Measurements from ENCODE around the gene C10orf90.

C10orf90 gene

GRCh38 chr10:126671402-126671975 is 996 bp upstream of the C10orf90 start:
- peaks cover under 1% of the 10 kb centered on the region for H3K27me3 Mint-ChIP-seq (ENCODE audit: low read depth)
- H3K27ac Mint-ChIP-seq, result peak overlapping the region in 1 of 3 experiments; percentile 58
- H3K36me3 Mint-ChIP-seq (ENCODE audit: low read depth), result no peaks in the 10 kb centered on the region
- TF ChIP-seq CTCF (IDR thresholded peaks at IDR 0.05; ENCODE audit: unreplicated experiment in 3 of 3), result no peak
- peaks cover 31% of the 10 kb centered on the region for H3K4me1 Mint-ChIP-seq
- no peak overlapping the region for H3K4me3 Mint-ChIP-seq
- no peaks in the 10 kb centered on the region for H3K9me3 Mint-ChIP-seq

- no peak for TF ChIP-seq CTCF (IDR thresholded peaks at IDR 0.05; ENCODE audit: unreplicated experiment in 3 of 3)
- peaks cover 4% of the 10 kb centered on the region for H3K27me3 Mint-ChIP-seq (ENCODE audit: low read depth)
- H3K4me3 Mint-ChIP-seq, result peak overlapping the region in 1 of 3 experiments; percentile 63
- peaks cover 31% of the 10 kb centered on the region for H3K4me1 Mint-ChIP-seq
- H3K36me3 Mint-ChIP-seq (ENCODE audit: low read depth), result no peaks in the 10 kb centered on the region
- H3K27ac Mint-ChIP-seq, result peak overlapping the region; percentile 58 to 86 (median 75)
- H3K9me3 Mint-ChIP-seq, result no peaks in the 10 kb centered on the region
These were observed 385 bp upstream of the C10orf90 start for GRCh38 chr10:126670895-126671261.

- Mint-ChIP-seq H3K4me3 (no peak overlapping the region), H3K27me3 (ENCODE audit: low read depth) (peaks cover 5% of the 10 kb centered on the region), H3K36me3 (ENCODE audit: low read depth) (no peaks in the 10 kb centered on the region), H3K4me1 (peaks cover 26% of the 10 kb centered on the region), H3K9me3 (no peaks in the 10 kb centered on the region), H3K27ac (no peak overlapping the region)
- TF ChIP-seq CTCF (IDR thresholded peaks at IDR 0.05; ENCODE audit: unreplicated experiment in 3 of 3), result no peak
These were observed 1.3 kb downstream of the C10orf90 start for GRCh38 chr10:126669168-126669567.

GRCh38 chr10:126668505-126668904 is 2.0 kb downstream of the C10orf90 start:
- peaks cover 7% of the 10 kb centered on the region for H3K27me3 Mint-ChIP-seq (ENCODE audit: low read depth)
- no peak for TF ChIP-seq CTCF (IDR thresholded peaks at IDR 0.05; ENCODE audit: unreplicated experiment in 3 of 3)
- no peaks in the 10 kb centered on the region for H3K9me3 Mint-ChIP-seq
- H3K36me3 Mint-ChIP-seq (ENCODE audit: low read depth), result no peaks in the 10 kb centered on the region
- H3K4me3 Mint-ChIP-seq, result no peak overlapping the region
- no peak overlapping the region for H3K27ac Mint-ChIP-seq
- H3K4me1 Mint-ChIP-seq, result peaks cover 30% of the 10 kb centered on the region

GRCh38 chr10:126667568-126667967 is 2.9 kb downstream of the C10orf90 start:
- H3K4me3 Mint-ChIP-seq, result no peak overlapping the region
- H3K36me3 Mint-ChIP-seq (ENCODE audit: low read depth), result no peaks in the 10 kb centered on the region
- peaks cover 7% of the 10 kb centered on the region for H3K27me3 Mint-ChIP-seq (ENCODE audit: low read depth)
- no peaks in the 10 kb centered on the region for H3K9me3 Mint-ChIP-seq
- H3K4me1 Mint-ChIP-seq, result peaks cover 37% of the 10 kb centered on the region
- no peak overlapping the region for H3K27ac Mint-ChIP-seq
- TF ChIP-seq CTCF (IDR thresholded peaks at IDR 0.05; ENCODE audit: unreplicated experiment in 3 of 3), result no peak

GRCh38 chr10:126665207-126665606 is 5.3 kb downstream of the C10orf90 start:
- no peak overlapping the region for H3K27ac Mint-ChIP-seq
- no peak for TF ChIP-seq CTCF (IDR thresholded peaks at IDR 0.05; ENCODE audit: unreplicated experiment in 3 of 3)
- H3K27me3 Mint-ChIP-seq (ENCODE audit: low read depth), result peaks cover 7% of the 10 kb centered on the region
- H3K4me1 Mint-ChIP-seq, result peaks cover 43% of the 10 kb centered on the region
- H3K9me3 Mint-ChIP-seq, result no peaks in the 10 kb centered on the region
- no peaks in the 10 kb centered on the region for H3K36me3 Mint-ChIP-seq (ENCODE audit: low read depth)
- no peak overlapping the region for H3K4me3 Mint-ChIP-seq

Data from nephron (organoid).